Measurements from ENCODE around the gene IFT27.

The IFT27 gene

DNA sequence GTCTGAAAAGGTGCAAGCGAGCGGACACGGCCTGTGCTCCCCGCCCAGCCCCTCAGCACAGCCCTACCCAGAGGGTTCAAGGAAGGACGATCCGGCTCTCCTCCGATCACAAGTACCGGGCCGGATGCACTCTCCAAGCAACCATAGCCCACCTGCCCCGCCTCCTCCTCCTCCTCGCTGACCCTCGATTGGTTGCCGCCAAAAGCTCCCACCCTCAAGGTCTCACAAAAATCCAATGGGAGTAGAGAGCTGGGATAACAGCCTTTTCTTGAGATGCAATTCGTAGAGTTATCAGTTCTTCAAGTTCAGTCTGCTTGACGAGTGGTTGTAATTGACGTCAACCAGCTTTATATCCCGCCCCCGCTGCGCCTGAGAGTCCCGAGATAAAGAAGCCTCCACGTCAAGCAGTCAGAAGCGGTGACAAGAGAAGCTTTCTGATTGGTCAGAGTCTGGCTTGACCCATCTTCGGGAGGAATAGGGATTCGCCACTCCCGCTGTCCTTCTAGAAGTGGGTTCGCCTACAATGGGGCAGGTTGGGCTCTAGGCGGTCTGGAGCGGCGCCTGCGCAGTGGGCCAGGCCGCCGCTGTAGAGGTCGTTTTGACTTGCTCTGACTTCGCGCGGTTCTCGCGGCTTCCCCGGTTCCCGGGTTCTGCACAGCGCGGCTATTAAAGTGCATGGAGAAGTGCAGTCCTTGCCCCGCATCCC, at the start of gene IFT27:
Gene IFT27, minus strand, starts transcription at position 156 of the 706 bp plus-strand sequence. CDS start 412 bp downstream, outside the sequence.
- DNase-seq (ENCODE audit: low read depth, low spot score): peak; percentile 97

GRCh38 chr22:36824655-36825054, 48.7 kb upstream of the IFT27 start:
- DNase-seq (ENCODE audit: low read depth, low spot score): no peak

GRCh38 chr22:36823186-36823839, 47.4 kb upstream of the IFT27 start:
- no peak for DNase-seq (ENCODE audit: low read depth, low spot score)

DNA sequence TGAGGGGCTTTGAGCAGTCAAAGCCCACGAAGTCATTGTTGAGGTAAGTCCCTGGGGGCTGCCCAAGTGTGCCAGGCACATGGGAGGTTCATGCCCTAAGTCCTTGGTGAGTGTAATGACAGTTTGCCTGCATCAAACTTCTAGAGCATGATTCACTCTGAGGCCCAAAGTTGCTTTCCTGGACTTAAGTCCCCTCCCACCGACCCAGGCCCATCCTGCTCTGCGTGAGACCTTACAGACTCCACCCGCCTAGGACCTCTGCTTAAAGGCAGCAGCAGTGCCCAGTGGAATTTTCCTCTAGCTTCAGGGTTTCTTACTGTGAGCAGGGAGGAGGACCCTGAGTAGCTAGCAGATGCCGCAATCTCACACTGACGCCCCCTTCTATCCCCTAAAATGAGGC, 46.7 kb upstream of the IFT27 start:
- DNase-seq (ENCODE audit: low read depth, low spot score): no peak

GRCh38 chr22:36819112-36819511, 43.2 kb upstream of the IFT27 start:
- DNase-seq (ENCODE audit: low read depth, low spot score): no peak

GRCh38 chr22:36818010-36818642, 42.2 kb upstream of the IFT27 start:
- DNase-seq (ENCODE audit: low read depth, low spot score): no peak

DNA sequence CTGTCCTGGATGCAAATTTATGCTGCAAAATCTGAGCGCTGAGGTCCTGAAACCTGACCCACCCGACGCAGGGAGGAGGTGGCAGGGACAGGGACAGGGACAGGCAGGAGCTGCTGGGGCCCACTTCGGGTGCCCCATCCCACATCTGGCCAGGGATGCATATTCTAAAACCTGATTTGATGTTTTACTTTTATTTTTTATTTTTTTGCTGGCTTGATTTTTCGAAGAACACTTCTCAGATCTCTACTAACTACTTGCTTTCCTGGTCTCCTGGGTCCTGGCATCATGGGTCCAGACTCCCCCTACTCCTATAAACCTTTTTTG, 41.6 kb upstream of the IFT27 start:
- no peak for DNase-seq (ENCODE audit: low read depth, low spot score)

DNA sequence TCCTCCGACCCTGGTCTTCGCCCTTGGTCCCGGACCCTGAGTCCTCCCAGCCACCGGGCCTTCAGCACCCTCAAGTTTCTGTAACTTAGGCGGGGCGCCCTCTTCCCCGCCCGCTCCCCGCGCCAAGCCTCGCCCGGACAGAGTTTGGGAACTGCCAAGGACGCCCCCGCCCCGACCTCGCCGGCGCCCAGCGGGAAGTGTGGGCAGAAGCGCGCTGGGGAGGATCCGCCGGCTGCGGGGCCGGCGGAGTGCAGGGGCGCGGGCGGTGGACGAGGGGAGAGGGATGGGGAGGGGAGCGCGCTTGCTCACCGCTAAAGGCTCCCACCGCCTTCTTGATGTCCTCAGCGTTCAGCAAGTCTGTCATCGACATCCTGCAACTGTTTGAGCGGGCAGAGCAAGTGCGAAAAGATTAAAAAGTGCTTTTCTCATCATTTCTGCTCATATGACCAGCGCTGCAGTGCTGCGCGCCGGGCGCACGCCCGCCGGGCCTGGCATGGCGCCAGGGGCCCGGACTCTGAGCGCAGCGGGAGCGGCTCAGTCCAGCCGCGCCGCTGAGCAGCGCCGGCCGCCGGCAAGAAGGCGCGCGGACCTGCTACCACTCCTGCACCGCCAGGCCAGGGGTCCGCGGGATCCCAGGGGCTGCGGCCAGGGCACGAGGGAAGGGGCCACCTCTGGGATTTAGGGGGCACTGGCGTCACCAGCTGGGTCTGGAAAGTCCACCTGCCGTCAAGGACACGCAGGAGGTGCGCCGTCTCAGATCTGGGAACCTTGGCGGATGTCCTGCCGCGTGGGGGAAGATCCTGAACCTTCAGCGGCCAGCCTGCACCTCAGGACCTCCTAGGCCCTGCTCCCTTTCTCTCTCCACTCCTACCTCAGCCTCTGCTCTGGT, 41.0 kb upstream of the IFT27 start, which contains the start of gene PVALB:
Gene PVALB, minus strand, starts transcription at position 400 of the 889 bp plus-strand sequence. Its CDS starts 30 bp downstream, at position 370.
- no peak for DNase-seq (ENCODE audit: low read depth, low spot score)

GRCh38 chr22:36816339-36816635, 40.4 kb upstream of the IFT27 start:
- DNase-seq (ENCODE audit: low read depth, low spot score): no peak

DNA sequence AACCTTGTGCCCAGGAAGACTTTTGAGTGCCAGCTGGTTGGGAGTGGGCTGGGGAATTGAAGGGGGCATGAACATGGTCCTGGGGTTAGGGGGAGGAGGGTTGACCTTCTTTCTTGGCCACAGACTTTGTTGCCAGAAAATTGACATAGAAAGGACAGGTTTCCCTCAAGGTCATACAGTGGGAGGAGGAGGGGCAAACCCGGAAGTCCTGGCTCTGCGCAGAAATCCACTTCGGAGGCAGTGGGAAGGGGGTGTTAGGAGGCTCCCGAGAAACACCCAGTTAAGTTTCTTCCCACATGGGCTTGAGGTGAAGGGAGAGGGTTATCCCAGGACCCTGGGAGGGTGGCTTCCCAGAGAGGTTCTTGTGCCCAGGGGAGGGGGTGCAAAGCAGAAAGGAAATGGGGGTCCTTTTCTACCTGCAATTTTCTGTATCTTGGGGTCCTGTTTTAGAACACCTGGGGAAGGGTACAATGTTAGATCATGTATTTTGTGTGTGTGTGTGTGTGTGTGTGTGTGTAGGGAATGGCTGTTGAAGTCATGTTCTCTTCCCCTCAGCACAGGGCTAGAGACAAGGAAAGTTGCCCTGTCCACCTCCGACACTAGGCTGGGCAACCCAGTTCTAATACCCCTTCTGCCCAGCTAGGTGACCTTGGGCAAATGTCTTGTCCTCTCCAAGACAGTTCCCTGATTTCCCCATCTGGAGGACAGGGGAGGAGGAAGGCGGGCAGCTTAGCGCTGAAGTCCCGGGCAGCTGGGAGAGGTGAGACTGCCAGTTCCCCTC, 39.8 kb upstream of the IFT27 start:
- DNase-seq (ENCODE audit: low read depth, low spot score): no peak

GRCh38 chr22:36814801-36815200, 38.9 kb upstream of the IFT27 start:
- no peak for DNase-seq (ENCODE audit: low read depth, low spot score)

DNA sequence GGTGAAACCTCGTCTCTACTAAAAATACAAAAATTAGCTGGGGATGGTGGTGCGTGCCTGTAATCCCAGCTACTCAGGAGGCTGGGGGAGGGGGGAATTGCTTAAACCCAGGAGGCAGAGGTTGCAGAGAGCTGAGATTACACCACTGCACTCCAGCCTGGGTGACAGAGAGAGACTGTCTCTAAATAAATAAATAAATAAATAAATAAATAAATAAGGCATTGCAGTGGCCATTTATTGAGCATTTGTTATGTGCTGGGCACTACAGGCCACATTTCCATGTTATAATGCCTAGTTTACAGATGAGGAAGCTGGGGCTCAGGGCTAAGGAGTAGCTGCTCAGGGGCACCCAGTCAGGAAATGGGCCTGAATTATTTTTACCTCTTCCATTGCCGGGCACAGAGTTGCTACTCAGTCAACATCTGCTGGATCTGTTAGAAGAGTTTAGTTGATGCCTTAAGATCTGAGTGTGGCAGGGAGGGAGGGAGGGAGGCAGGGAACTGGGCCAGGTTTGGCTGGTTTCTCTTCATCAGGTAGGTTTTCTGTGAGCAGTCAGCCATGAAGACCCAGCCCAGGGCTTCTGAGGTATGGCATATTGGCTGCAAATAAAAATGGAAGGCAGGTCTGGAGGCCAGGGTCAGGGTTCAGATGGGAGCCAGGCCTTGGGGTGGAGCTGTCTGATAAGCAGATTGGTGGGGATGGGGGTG, 35.3 kb upstream of the IFT27 start:
- DNase-seq (ENCODE audit: low read depth, low spot score): no peak

- DNase-seq (ENCODE audit: low read depth, low spot score): no peak
Measured at GRCh38 chr22:36809351-36809750, 33.4 kb upstream of the IFT27 start.

GRCh38 chr22:36808721-36809344, 32.9 kb upstream of the IFT27 start:
- DNase-seq (ENCODE audit: low read depth, low spot score): no peak

GRCh38 chr22:36807627-36808026, 31.7 kb upstream of the IFT27 start:
- DNase-seq (ENCODE audit: low read depth, low spot score): no peak

- no peak for DNase-seq (ENCODE audit: low read depth, low spot score)
Measured at GRCh38 chr22:36806835-36807234, 30.9 kb upstream of the IFT27 start.

DNA sequence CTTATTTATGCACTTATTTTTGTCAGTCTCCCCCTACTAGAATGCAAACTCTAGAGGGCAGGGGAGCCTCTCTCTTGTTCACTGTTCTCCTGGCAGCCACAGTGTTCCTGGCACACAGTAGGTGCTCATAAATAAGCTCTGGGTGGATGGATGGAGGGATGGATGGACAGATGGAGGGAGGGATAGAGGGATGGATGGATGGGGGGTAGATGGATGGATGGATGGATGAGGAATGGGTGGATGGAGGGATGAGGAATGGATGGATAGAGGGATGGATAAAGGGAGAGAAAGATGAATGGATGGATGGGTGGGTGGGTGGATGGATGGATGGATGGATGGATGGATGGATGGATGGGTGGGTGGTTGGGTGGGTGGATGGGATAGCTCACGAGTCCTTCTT, 27.4 kb upstream of the IFT27 start:
- no peak for DNase-seq (ENCODE audit: low read depth, low spot score)

DNA sequence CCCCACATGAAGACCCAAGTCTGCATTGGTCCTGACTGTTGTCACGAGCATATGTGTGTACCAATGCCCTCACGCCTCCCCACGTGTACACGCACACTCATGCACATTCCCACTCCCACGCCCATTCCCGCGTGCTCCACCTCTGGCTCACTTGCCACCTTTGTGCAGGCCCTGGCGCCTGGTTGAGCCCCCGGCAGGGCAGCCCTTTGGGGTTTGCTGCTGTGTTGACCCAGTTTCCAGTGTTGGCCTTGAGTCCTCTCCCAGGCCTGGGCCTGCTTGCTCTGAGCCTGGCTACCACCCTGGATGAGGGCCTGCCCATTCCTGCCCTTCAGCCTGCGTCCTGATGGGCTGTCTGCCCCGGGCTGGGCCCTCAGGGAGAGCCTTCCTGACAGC, 22.8 kb upstream of the IFT27 start:
- DNase-seq (ENCODE audit: low read depth, low spot score): no peak

- DNase-seq (ENCODE audit: low read depth, low spot score): no peak
Measured at GRCh38 chr22:36797911-36798673, 22.2 kb upstream of the IFT27 start.

DNA sequence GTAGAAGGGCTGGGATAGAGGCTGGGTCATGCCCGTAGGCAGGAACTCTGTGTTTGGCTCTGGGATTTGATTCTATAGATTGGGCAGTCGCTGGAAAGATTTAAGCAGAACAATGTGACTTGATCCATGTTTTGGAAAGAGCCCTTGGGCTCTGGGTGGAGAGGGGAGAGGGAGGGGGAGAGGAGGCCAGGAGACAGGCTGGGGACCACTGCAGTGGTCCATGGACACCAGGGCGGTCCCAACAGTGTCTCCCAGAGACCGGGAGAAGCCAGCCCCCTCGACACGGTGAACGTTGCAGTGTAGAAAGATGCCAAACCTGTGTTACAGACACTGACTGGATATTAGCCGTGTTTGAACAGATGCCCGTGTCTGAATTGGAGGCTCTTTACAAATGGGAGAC, 21.5 kb upstream of the IFT27 start:
- DNase-seq (ENCODE audit: low read depth, low spot score): no peak

All from activated CD4-positive, CD25-positive, alpha-beta regulatory T cell treated with anti-CD3 and anti-CD28 coated beads, Interleukin-2, amount 50 U/mL, for 16 hours (primary cell).